IMR-90 (cell line): ENCODE results near the gene MAVS. TPM values are rescaled to one million over a fixed set of nuclear protein-coding genes. Genes with fewer than 3 reads are reported as not detected.

Experiments used
- ATAC-seq: fragments of 200-7000 bp; cut with Tn5 transposase; 2 replicates; pipeline ENCODE4 v1.9.1; 2020; ENCODE audit warnings: low read depth, mild to moderate bottlenecking, moderate library complexity
- BruUV-seq: library from RNA; stranded (reverse); fragments of 400-500 nt; replicated peaks from 2 replicates; lab custom pipeline; 2021; lab: Mats Ljungman, UMichigan
- CTCF ChIA-PET: fragments of 300-600 bp; formaldehyde crosslinking; extraction: SDS; loops from one replicate; lab custom pipeline; 2021; ENCODE audit warnings: antibody characterized with exemption; lab: Yijun Ruan, JAX
- POLR2A ChIA-PET: fragments of 300-600 bp; sonication (Branson Sonifier 250); formaldehyde crosslinking; loops from one replicate; lab custom pipeline; 2022; ENCODE audit warnings: antibody characterized with exemption; ENCODE audit not compliant: unreplicated experiment; lab: Charles Lee
- DNase-seq: peaks from one replicate; pipeline ENCODE4 v3.0.0; 2013
- H2AFZ ChIP-seq: replicated peaks from 2 replicates; pipeline ENCODE3; 2013; ENCODE audit warnings: low read length, mild to moderate bottlenecking; ENCODE audit not compliant: poor library complexity
- H2AK5ac ChIP-seq: 2 replicates; pipeline ENCODE4 v1.6.1; 2013; ENCODE audit warnings: low read depth, low read length, inconsistent platforms
- H2AK9ac ChIP-seq: replicated peaks from 2 replicates; pipeline ENCODE3; 2013; ENCODE audit warnings: mild to moderate bottlenecking, low read depth, low read length, moderate library complexity; ENCODE audit not compliant: poor library complexity
- H2BK120ac ChIP-seq: 2 replicates; pipeline ENCODE4 v1.6.1; 2013; ENCODE audit warnings: low read depth, low read length, inconsistent platforms
- H2BK15ac ChIP-seq: 3 replicates; pipeline ENCODE4 v1.6.1; 2013; ENCODE audit warnings: low read depth, low read length, inconsistent platforms
- H2BK20ac ChIP-seq: 2 replicates; pipeline ENCODE4 v1.6.1; 2013; ENCODE audit warnings: low read depth, mild to moderate bottlenecking, inconsistent platforms, low read length, moderate library complexity
- H2BK5ac ChIP-seq: 2 replicates; pipeline ENCODE4 v1.6.1; 2013; ENCODE audit warnings: mild to moderate bottlenecking, low read depth, low read length, inconsistent platforms; ENCODE audit not compliant: poor library complexity, severe bottlenecking
- H3K14ac ChIP-seq: replicated peaks from 2 replicates; pipeline ENCODE4 v1.6.1; 2013; ENCODE audit warnings: low read depth, low read length, inconsistent platforms
- H3K18ac ChIP-seq: 2 replicates; pipeline ENCODE4 v1.6.1; 2013; ENCODE audit warnings: low read depth, low read length, control low read depth
- H3K23ac ChIP-seq: 2 replicates; pipeline ENCODE4 v1.6.1; 2013; ENCODE audit warnings: low read depth, low read length, inconsistent platforms
- H3K27ac ChIP-seq: 2 replicates; pipeline ENCODE4 v1.5.1; 2013; ENCODE audit warnings: mild to moderate bottlenecking, control low read depth, low read length; ENCODE audit not compliant: insufficient read depth
- H3K27me3 ChIP-seq: 2 replicates; pipeline ENCODE4 v1.6.1; 2013; ENCODE audit warnings: low read length; ENCODE audit not compliant: control insufficient read depth, insufficient read depth
- H3K36me3 ChIP-seq: 2 replicates; pipeline ENCODE4 v1.6.1; 2013; ENCODE audit warnings: low read length, mixed read lengths; ENCODE audit not compliant: control insufficient read depth, insufficient read depth
- H3K4ac ChIP-seq: 2 replicates; pipeline ENCODE4 v1.6.1; 2013; ENCODE audit warnings: low read depth, low read length, inconsistent platforms
- H3K4me1 ChIP-seq: 2 replicates; pipeline ENCODE4 v1.6.1; 2013; ENCODE audit warnings: low read length, mixed read lengths; ENCODE audit not compliant: control insufficient read depth, insufficient read depth
- H3K4me2 ChIP-seq: 2 replicates; pipeline ENCODE4 v1.6.1; 2013; ENCODE audit warnings: low read depth, mild to moderate bottlenecking, control low read depth, low read length, moderate library complexity
- H3K4me3 ChIP-seq: 2 replicates; pipeline ENCODE4 v1.5.1; 2013; ENCODE audit warnings: low read depth, mild to moderate bottlenecking, control low read depth, low read length, moderate library complexity; ENCODE audit not compliant: insufficient read depth
- H3K56ac ChIP-seq: 2 replicates; pipeline ENCODE4 v1.6.1; 2013; ENCODE audit warnings: low read length, inconsistent platforms; ENCODE audit not compliant: insufficient read depth; ENCODE audit errors: extremely low read depth
- H3K79me1 ChIP-seq, 2 experiments: 2 replicates each; pipeline ENCODE4 v1.6.1; 2013; ENCODE audit warnings: low read length in 2 of 2, inconsistent platforms in 1 of 2, low read depth in 1 of 2
- H3K9ac ChIP-seq: 2 replicates; pipeline ENCODE4 v1.6.1; 2013; ENCODE audit warnings: low read depth, low read length, control low read depth
- H3K9me1 ChIP-seq: 2 replicates; pipeline ENCODE4 v1.6.1; 2013; ENCODE audit warnings: low read length, inconsistent platforms; ENCODE audit not compliant: insufficient read depth
- H3K9me3 ChIP-seq: 2 replicates; pipeline ENCODE4 v1.6.1; 2013; ENCODE audit warnings: low read length; ENCODE audit not compliant: control insufficient read depth, insufficient read depth
- H4K20me1 ChIP-seq: 2 replicates; pipeline ENCODE4 v1.6.1; 2013; ENCODE audit warnings: low read length, inconsistent platforms; ENCODE audit not compliant: insufficient read depth
- H4K5ac ChIP-seq: 2 replicates; pipeline ENCODE4 v1.6.1; 2013; ENCODE audit warnings: mild to moderate bottlenecking, low read depth, low read length, control low read depth
- H4K8ac ChIP-seq, 2 experiments: 2 replicates each; pipeline ENCODE4 v1.6.1; 2013; ENCODE audit warnings: low read depth in 2 of 2, low read length in 2 of 2, control low read depth in 1 of 2, inconsistent platforms in 1 of 2
- H4K91ac ChIP-seq: 2 replicates; pipeline ENCODE4 v1.6.1; 2013; ENCODE audit warnings: low read depth, low read length, inconsistent platforms; ENCODE audit not compliant: insufficient read depth
- BHLHE40 ChIP-seq: fragments of 150-350 bp; IDR thresholded peaks from 2 replicates; pipeline ENCODE4 v1.6.1; 2016; ENCODE audit warnings: mild to moderate bottlenecking, low read depth, low read length
- CEBPB ChIP-seq: IDR thresholded peaks from 2 replicates; pipeline ENCODE4 v1.6.1; 2012; ENCODE audit warnings: low read depth, low read length, improper control_type of control experiment
- CHD1 ChIP-seq: IDR thresholded peaks from 2 replicates; pipeline ENCODE4 v1.6.1; 2012; ENCODE audit warnings: low read depth, low read length, improper control_type of control experiment
- CTCF ChIP-seq: conservative IDR thresholded peaks from 2 replicates; pipeline ENCODE4 v1.5.1; 2012; ENCODE audit warnings: mild to moderate bottlenecking, low read depth, low read length, improper control_type of control experiment
- ELK1 ChIP-seq: fragments of 150-350 bp; IDR thresholded peaks from 2 replicates; pipeline ENCODE4 v1.6.1; 2016; ENCODE audit warnings: low read depth, mild to moderate bottlenecking, low read length, moderate library complexity, borderline replicate concordance
- FOS ChIP-seq: fragments of 150-350 bp; IDR thresholded peaks from 2 replicates; pipeline ENCODE4 v1.6.1; 2016; ENCODE audit warnings: low read depth, low read length
- MAFK ChIP-seq: IDR thresholded peaks from 2 replicates; pipeline ENCODE4 v1.6.1; 2012; ENCODE audit warnings: low read depth, low read length, improper control_type of control experiment
- MAZ ChIP-seq: IDR thresholded peaks from 2 replicates; pipeline ENCODE4 v1.6.1; 2012; ENCODE audit warnings: low read depth, mild to moderate bottlenecking, low read length, improper control_type of control experiment, moderate library complexity, borderline replicate concordance
- MXI1 ChIP-seq: IDR thresholded peaks from 2 replicates; pipeline ENCODE4 v1.6.1; 2012; ENCODE audit warnings: low read depth, mild to moderate bottlenecking, low read length, moderate library complexity, borderline replicate concordance
- NFE2L2 ChIP-seq: fragments of 150-350 bp; IDR thresholded peaks from 2 replicates; pipeline ENCODE4 v1.6.1; 2016; ENCODE audit warnings: low read depth, mild to moderate bottlenecking, low read length
- POLR2A ChIP-seq: IDR thresholded peaks from 2 replicates; pipeline ENCODE4 v1.6.1; 2012; ENCODE audit warnings: mild to moderate bottlenecking, low read depth, low read length
- RAD21 ChIP-seq: IDR thresholded peaks from 2 replicates; pipeline ENCODE4 v1.6.1; 2012; ENCODE audit warnings: low read length, improper control_type of control experiment
- RCOR1 ChIP-seq: IDR thresholded peaks from 2 replicates; pipeline ENCODE4 v1.6.1; 2012; ENCODE audit warnings: mild to moderate bottlenecking, low read length, improper control_type of control experiment; ENCODE audit not compliant: insufficient replicate concordance
- RFX5 ChIP-seq: IDR thresholded peaks from 2 replicates; pipeline ENCODE4 v1.8.0; 2012; ENCODE audit warnings: low read depth, mild to moderate bottlenecking, low read length, moderate library complexity
- SMC3 ChIP-seq: fragments of 150-350 bp; IDR thresholded peaks from 2 replicates; pipeline ENCODE4 v1.6.1; 2016; ENCODE audit warnings: low read depth, mild to moderate bottlenecking, antibody characterized with exemption, low read length, moderate library complexity
- USF2 ChIP-seq: fragments of 150-350 bp; IDR thresholded peaks from 2 replicates; pipeline ENCODE4 v1.6.1; 2017; ENCODE audit warnings: mild to moderate bottlenecking, antibody characterized with exemption, low read length, low read depth
- WGBS, 2 experiments: methylation state at CpG; one replicate each; pipeline versions ENCODE4 v1.1.5 to v1.1.7; 2013; ENCODE audit warnings: missing lambda C conversion rate in 2 of 2; ENCODE audit not compliant: insufficient read length in 1 of 2; ENCODE audit errors: extremely low coverage in 2 of 2; 5-methylcytosine and 5-hydroxymethylcytosine counted together
- dilution Hi-C: fragments of 300-500 bp; cut with HindIII; formaldehyde crosslinking; loops from one replicate; pipeline ENCODE4 v1.14.3; 2018; ENCODE audit warnings: low sequenced_read_pairs; ENCODE audit not compliant: unreplicated experiment
- in situ Hi-C: fragments of 300-500 bp; cut with MboI; formaldehyde crosslinking; loops from 3 replicates; pipeline ENCODE4 v1.14.3; 2019; ENCODE audit warnings: low sequenced_read_pairs, inconsistent platforms, mixed read lengths
- intact Hi-C: fragments of 100-400 bp; cut with micrococcal nuclease; formaldehyde crosslinking; loops from 2 replicates; pipeline ENCODE4 v1.10.0; 2022
- polyA plus RNA-seq, 3 experiments: library from polyadenylated mRNA; depleted of rRNA; stranded (reverse); fragments of >200 nt; gene quantifications; 2 replicates each; pipeline ENCODE4 v1.2.3, GENCODE V29; 2012; ENCODE audit warnings: low replicate concordance in 1 of 3
- total RNA-seq: library from RNA; depleted of rRNA; stranded (reverse); fragments of >200 nt; gene quantifications from 2 replicates; pipeline ENCODE4 v1.2.3, GENCODE V29; 2012

Gene MAVS
- total and polyA plus RNA-seq, 2 of the 4 experiments (the other 2 are of a cell fraction): 10.4 to 15.6 TPM

- H4K8ac ChIP-seq: no peak overlapping the region
- no peaks in the 10 kb centered on the region for H3K27me3 ChIP-seq
- H3K56ac ChIP-seq: no peak overlapping the region
- no peak overlapping the region for H3K4me3 ChIP-seq
- in situ Hi-C loops (no loop called here), dilution Hi-C loops (no loop called here), intact Hi-C loops (no loop called here)
- H3K27ac ChIP-seq: peak overlapping the region; percentile 10; the same call in 1 of the 2 replicates
- peaks cover 3% of the 10 kb centered on the region for H3K36me3 ChIP-seq
- peaks cover 0 to 40% of the 10 kb centered on the region in 2 experiments; a peak in 2 of 4 replicates for H3K79me1 ChIP-seq
- POLR2A ChIA-PET: no interaction called here
- H2BK5ac ChIP-seq: peak overlapping the region; percentile 60
- CTCF ChIA-PET: no interaction called here
- H3K4ac ChIP-seq: no peak overlapping the region
- H2AFZ ChIP-seq: no peak overlapping the region
- H3K9ac ChIP-seq: no peak overlapping the region
- no peaks in the 10 kb centered on the region for H3K9me3 ChIP-seq
- H4K20me1 ChIP-seq: peaks cover 100% of the 10 kb centered on the region
- H2AK5ac ChIP-seq: no peak overlapping the region
- H3K9me1 ChIP-seq: peaks cover 19% of the 10 kb centered on the region
- no peak overlapping the region for H2BK120ac ChIP-seq
- peak overlapping the region; percentile 36 for H3K4me2 ChIP-seq
- no TSS peak for BruUV-seq
- H4K91ac ChIP-seq: no peak overlapping the region
- no peak overlapping the region for H2BK15ac ChIP-seq
- no peak overlapping the region for H3K18ac ChIP-seq
- no CpG with 5 or more reads among the region's 3 CpGs for WGBS, 2 experiments
- TF ChIP-seq CTCF (no peak), CHD1 (no peak), USF2 (no peak), FOS (no peak), MXI1 (no peak), MAZ (no peak), MAFK (no peak), RFX5 (no peak), BHLHE40 (no peak), RCOR1 (no peak), SMC3 (no peak), ELK1 (no peak), RAD21 (no peak), CEBPB (no peak), NFE2L2 (no peak), POLR2A (no peak)
- H2AK9ac ChIP-seq: no peak overlapping the region
- H3K4me1 ChIP-seq: peaks cover 29% of the 10 kb centered on the region
- ATAC-seq (no peak), DNase-seq (no peak)
- no peak overlapping the region for H2BK20ac ChIP-seq
- no peak overlapping the region for H3K14ac ChIP-seq
- H3K23ac ChIP-seq: peak overlapping the region; percentile 84; the same call in 1 of the 2 replicates
- no peak overlapping the region for H4K5ac ChIP-seq
These were observed 53.6 kb downstream of the MAVS start for GRCh38 chr20:3900187-3900604.
